ENCODE measurements around the gene SBK3. TPM values are rescaled to one million over a fixed set of nuclear protein-coding genes. Genes with fewer than 3 reads are reported as not detected.
A peak's percentile ranks its signal among the peaks of the same experiment; 100 is the strongest.

Gene SBK3
- total RNA-seq, 2 experiments from 2014 or later = not detected

- H3K27me3 Mint-ChIP-seq = peaks cover 7% of the 10 kb centered on the region
- H3K4me3 Mint-ChIP-seq = no peak overlapping the region
- no peaks in the 10 kb centered on the region for H3K9me3 Mint-ChIP-seq
- H3K27me3 ChIP-seq (ENCODE audit: control insufficient read depth in 1 of 2, insufficient read depth in 2 of 2, low read length in 2 of 2) = no peaks in the 10 kb centered on the region
- H3K36me3 ChIP-seq (ENCODE audit: insufficient read depth, low read length) = no peaks in the 10 kb centered on the region
- ATAC-seq (ENCODE audit: poor library complexity) = no peak
- no peaks in the 10 kb centered on the region for H3K9me3 ChIP-seq (ENCODE audit: control insufficient read depth in 1 of 2, insufficient read depth in 1 of 2, low read length in 2 of 2)
- CTCF ChIA-PET = interaction anchor here (1.2 to 2.1 kb wide), 9 partner anchors 38 to 364 kb away, joined by 3 to 31 read pairs (median 15); partner anchors contain the start of genes FIZ1, ISOC2, ZNF524 and ZNF865
- intact Hi-C loops (cut with DNase I, micrococcal nuclease) = loop anchor here (1.0 to 10.0 kb wide), 7 partner anchors 37 to 850 kb away; no protein-coding TSS in a partner anchor
- no peaks in the 10 kb centered on the region for H3K36me3 Mint-ChIP-seq (ENCODE audit: low read depth)
- no peak overlapping the region for H3K4me3 ChIP-seq (ENCODE audit: low read length)
- POLR2A ChIA-PET = no interaction called here
- peaks cover 12% of the 10 kb centered on the region for H3K4me1 Mint-ChIP-seq (ENCODE audit: low read depth)
- no peak overlapping the region for H3K27ac Mint-ChIP-seq
- no peak for TF ChIP-seq CTCF (IDR thresholded peaks at IDR 0.05)
- no peak for DNase-seq
- H3K4me1 ChIP-seq (ENCODE audit: insufficient read depth, low read length) = peaks cover 13% of the 10 kb centered on the region
- H3K27ac ChIP-seq (ENCODE audit: low read depth in 1 of 2, low read length in 2 of 2) = no peak overlapping the region
These were observed 40.4 kb downstream of the SBK3 start for GRCh38 chr19:55504981-55505380.

GRCh38 chr19:55504252-55504603 lies 41.1 kb downstream of the SBK3 start:
- POLR2A ChIA-PET = interaction anchor here (0.8 to 1.4 kb wide), 11 partner anchors 15 to 363 kb away, joined by 3 to 17 read pairs (median 4); partner anchors contain the start of genes ISOC2, KMT5C, NAT14 and UBE2S
- Mint-ChIP-seq H3K4me3 (peak overlapping the region; percentile 21), H3K36me3 (ENCODE audit: low read depth) (no peaks in the 10 kb centered on the region), H3K9me3 (no peaks in the 10 kb centered on the region), H3K27ac (peak overlapping the region; percentile 76), H3K4me1 (ENCODE audit: low read depth) (peaks cover 12% of the 10 kb centered on the region), H3K27me3 (peaks cover 7% of the 10 kb centered on the region)
- Histone ChIP-seq H3K9me3 (ENCODE audit: control insufficient read depth in 1 of 2, insufficient read depth in 1 of 2, low read length in 2 of 2) (no peaks in the 10 kb centered on the region), H3K27ac (ENCODE audit: low read depth in 1 of 2, low read length in 2 of 2) (no peak overlapping the region), H3K36me3 (ENCODE audit: insufficient read depth, low read length) (no peaks in the 10 kb centered on the region), H3K4me1 (ENCODE audit: insufficient read depth, low read length) (peaks cover 13% of the 10 kb centered on the region), H3K4me3 (ENCODE audit: low read length) (peak overlapping the region; percentile 64), H3K27me3 (ENCODE audit: control insufficient read depth in 1 of 2, insufficient read depth in 2 of 2, low read length in 2 of 2) (no peaks in the 10 kb centered on the region)
- ATAC-seq (ENCODE audit: poor library complexity) = no peak
- CTCF ChIA-PET = interaction anchor here (0.7 to 2.1 kb wide), 38 partner anchors 10 to 851 kb away, joined by 3 to 31 read pairs (median 4); partner anchors contain the start of genes FIZ1, ISOC2, NAT14 and PPP6R1
- peak; percentile 58 for TF ChIP-seq CTCF (IDR thresholded peaks at IDR 0.05)
- DNase-seq = no peak
- intact Hi-C loops (cut with DNase I, micrococcal nuclease) = loop anchor here (1.0 to 10.0 kb wide), 7 partner anchors 36 to 849 kb away; no protein-coding TSS in a partner anchor

- Mint-ChIP-seq H3K4me3 (peak overlapping the region; percentile 89), H3K27ac (peak overlapping the region; percentile 76), H3K27me3 (peaks cover 7% of the 10 kb centered on the region), H3K4me1 (ENCODE audit: low read depth) (peaks cover 12% of the 10 kb centered on the region), H3K9me3 (no peaks in the 10 kb centered on the region), H3K36me3 (ENCODE audit: low read depth) (no peaks in the 10 kb centered on the region)
- no peaks in the 10 kb centered on the region for H3K27me3 ChIP-seq (ENCODE audit: control insufficient read depth in 1 of 2, insufficient read depth in 2 of 2, low read length in 2 of 2)
- no peaks in the 10 kb centered on the region for H3K36me3 ChIP-seq (ENCODE audit: insufficient read depth, low read length)
- ChIA-PET CTCF (interaction anchor here (0.6 to 2.1 kb wide), 41 partner anchors 9 to 851 kb away, joined by 3 to 31 read pairs (median 4); partner anchors contain the start of genes FIZ1, ISOC2, NAT14 and PPP6R1), POLR2A (interaction anchor here (0.6 to 1.4 kb wide), 16 partner anchors 15 to 363 kb away, joined by 3 to 17 read pairs (median 4); partner anchors contain the start of genes ISOC2, KMT5C, NAT14 and UBE2S)
- peak; percentile 92 for ATAC-seq (ENCODE audit: poor library complexity)
- peak overlapping the region; percentile 64 for H3K4me3 ChIP-seq (ENCODE audit: low read length)
- intact Hi-C loops (cut with DNase I, micrococcal nuclease) = loop anchor here (1.0 to 10.0 kb wide), 7 partner anchors 35 to 849 kb away; no protein-coding TSS in a partner anchor
- H3K27ac ChIP-seq (ENCODE audit: low read depth in 1 of 2, low read length in 2 of 2) = peak overlapping the region in 1 of 2 donors; percentile 44
- TF ChIP-seq CTCF (IDR thresholded peaks at IDR 0.05) = peak; percentile 98
- peaks cover 13% of the 10 kb centered on the region for H3K4me1 ChIP-seq (ENCODE audit: insufficient read depth, low read length)
- no peaks in the 10 kb centered on the region for H3K9me3 ChIP-seq (ENCODE audit: control insufficient read depth in 1 of 2, insufficient read depth in 1 of 2, low read length in 2 of 2)
- peak; percentile 82 to 96 (median 91) for DNase-seq
These were observed 41.7 kb downstream of the SBK3 start for GRCh38 chr19:55503502-55504251.

All from CD4-positive, alpha-beta T cell (primary cell).